Left lung (tissue), 10 donors: ENCODE results near the gene TMEM255B. TPM values are rescaled to one million over a fixed set of nuclear protein-coding genes. Genes with fewer than 3 reads are reported as not detected.
"Not testable (repeated sequence)": the region's sequence is repeated elsewhere in the genome, so short reads cannot be mapped to it uniquely, and the experiment has no call there.

Experiments used
- ATAC-seq: fragments of 200-7000 bp; cut with Tn5 transposase; one replicate; pipeline ENCODE4 v1.9.1; 2020; ENCODE audit warnings: moderate library complexity
- DNase-seq, 4 donors: peaks; one replicate each; pipeline ENCODE4 v3.0.0-alpha.2; 2013 to 2020
- H3K27ac ChIP-seq, 2 donors: fragments of 200-600 bp; sonication (generic) in 1 of 2; one replicate each; pipeline versions ENCODE4 v1.5.0 to v1.8.0; 2020 to 2021
- H3K27me3 ChIP-seq, 2 donors: fragments of 200-600 bp; sonication (generic) in 1 of 2; one replicate each; pipeline versions ENCODE4 v1.5.0 to v1.8.0; 2020 to 2021
- H3K36me3 ChIP-seq, 2 donors: fragments of 200-600 bp; sonication (generic) in 1 of 2; one replicate each; pipeline versions ENCODE4 v1.5.0 to v1.8.0; 2020 to 2021
- H3K4me1 ChIP-seq, 2 donors: fragments of 200-600 bp; one replicate each; pipeline ENCODE4 v1.8.0; 2021
- H3K4me3 ChIP-seq, 2 donors: fragments of 200-600 bp; sonication (generic) in 1 of 2; one replicate each; pipeline versions ENCODE4 v1.5.0 to v1.8.0; 2020 to 2021; ENCODE audit warnings: mild to moderate bottlenecking in 1 of 2
- H3K9me3 ChIP-seq, 2 donors: fragments of 200-600 bp; sonication (generic) in 1 of 2; one replicate each; pipeline versions ENCODE4 v1.5.0 to v1.8.0; 2020 to 2021
- CTCF ChIP-seq, 2 donors: fragments of 200-600 bp; sonication (generic) in 1 of 2; IDR thresholded peaks; one replicate each; pipeline versions ENCODE4 v1.5.0 to v1.8.0; 2021; ENCODE audit warnings: antibody characterized with exemption in 2 of 2
- intact Hi-C, 2 donors: fragments of 100-400 bp; cut with DNase I; formaldehyde crosslinking; loops; one replicate each; pipeline versions ENCODE4 v1.11.2 to v1.14.2; 2022
- polyA plus RNA-seq, 6 donors: library from polyadenylated mRNA; unstranded; fragments of 120-200 nt; gene quantifications; one replicate each; pipeline ENCODE4 v1.2.1, GENCODE V29; 2013; ENCODE audit not compliant: insufficient read length in 6 of 6
- total RNA-seq, 2 donors: library from RNA; stranded (reverse); fragmentation: NEBNext Ultra II Directional; extraction: Animal tissue kit (Norgen Biotek cat#: 25700); gene quantifications; one replicate each; pipeline ENCODE4 v1.2.1, GENCODE V29; 2021
- donor health status: DM: no; HTN: yes; CAD: no.
- donor health status: DM: no; HTN: no; CAD: no.

The TMEM255B gene
- total and polyA plus RNA-seq, 8 donors = 10.4 to 30.7 (median 15.7) TPM

GRCh38 chr13:113792236-113792770 is 33.3 kb downstream of the TMEM255B start:
- no peaks in the 10 kb centered on the region for H3K9me3 ChIP-seq
- TF ChIP-seq CTCF (IDR thresholded peaks at IDR 0.05) = no peak
- no peaks in the 10 kb centered on the region for H3K4me1 ChIP-seq
- no peak overlapping the region for H3K4me3 ChIP-seq
- intact Hi-C loops = no loop called here
- ATAC-seq (no peak), DNase-seq (no peak)
- peaks cover 0 to 8% of the 10 kb centered on the region in 2 donors for H3K36me3 ChIP-seq
- no peak overlapping the region for H3K27ac ChIP-seq
- H3K27me3 ChIP-seq = no peaks in the 10 kb centered on the region

- Histone ChIP-seq H3K4me1 (no peaks in the 10 kb centered on the region), H3K27ac (no peak overlapping the region), H3K9me3 (no peaks in the 10 kb centered on the region), H3K27me3 (no peaks in the 10 kb centered on the region), H3K36me3 (peaks cover 0 to 9% of the 10 kb centered on the region in 2 donors), H3K4me3 (no peak overlapping the region)
- intact Hi-C loops = no loop called here
- ATAC-seq (no peak), DNase-seq (peak in 1 of 4 donors; percentile 23)
- no peak for TF ChIP-seq CTCF (IDR thresholded peaks at IDR 0.05)
These were observed 34.1 kb downstream of the TMEM255B start for GRCh38 chr13:113792886-113793717.

- H3K27me3 ChIP-seq = no peaks in the 10 kb centered on the region
- H3K27ac ChIP-seq = no peak overlapping the region
- H3K4me1 ChIP-seq = no peaks in the 10 kb centered on the region
- H3K36me3 ChIP-seq = peaks cover 0 to 9% of the 10 kb centered on the region in 2 donors
- intact Hi-C loops = no loop called here
- H3K9me3 ChIP-seq = no peaks in the 10 kb centered on the region
- H3K4me3 ChIP-seq = no peak overlapping the region
- ATAC-seq = no peak
- DNase-seq = no peak
- no peak for TF ChIP-seq CTCF (IDR thresholded peaks at IDR 0.05)
These were observed 34.7 kb downstream of the TMEM255B start for GRCh38 chr13:113793718-113794085.

GRCh38 chr13:113794086-113794485 is 35.1 kb downstream of the TMEM255B start:
- no peak for ATAC-seq
- no peak for TF ChIP-seq CTCF (IDR thresholded peaks at IDR 0.05)
- DNase-seq = peak in 1 of 4 donors; percentile 28
- Histone ChIP-seq H3K27me3 (no peaks in the 10 kb centered on the region), H3K36me3 (peaks cover 0 to 9% of the 10 kb centered on the region in 2 donors), H3K4me3 (no peak overlapping the region), H3K9me3 (no peaks in the 10 kb centered on the region), H3K27ac (no peak overlapping the region), H3K4me1 (no peaks in the 10 kb centered on the region)
- intact Hi-C loops = no loop called here

- TF ChIP-seq CTCF (IDR thresholded peaks at IDR 0.05) = no peak
- ATAC-seq (no peak), DNase-seq (no peak)
- intact Hi-C loops = no loop called here
- H3K4me3 ChIP-seq = no peak overlapping the region
- no peak overlapping the region for H3K27ac ChIP-seq
- H3K27me3 ChIP-seq = no peaks in the 10 kb centered on the region
- no peaks in the 10 kb centered on the region for H3K9me3 ChIP-seq
- H3K4me1 ChIP-seq = no peaks in the 10 kb centered on the region
- H3K36me3 ChIP-seq = peaks cover 0 to 9% of the 10 kb centered on the region in 2 donors
These were observed 35.7 kb downstream of the TMEM255B start for GRCh38 chr13:113794764-113795173.

GRCh38 chr13:113795362-113795761 is 36.3 kb downstream of the TMEM255B start:
- H3K27ac ChIP-seq, H3K27me3 ChIP-seq, DNase-seq, H3K4me1 ChIP-seq, H3K9me3 ChIP-seq, intact Hi-C loops, H3K4me3 ChIP-seq, H3K36me3 ChIP-seq, ATAC-seq: not testable (repeated sequence)
